Activated effector memory CD4-positive, alpha-beta T cell treated with anti-CD3 and anti-CD28 coated beads, Interleukin-2, amount 50 U/mL, for 16 hours (primary cell): ENCODE data around the gene ZNF580.
A peak's percentile ranks its signal among the peaks of the same experiment; 100 is the strongest.

Source experiments
- DNase-seq: peaks from one replicate; pipeline ENCODE4 v3.0.0-alpha.2; 2020

The ZNF580 gene

GRCh38 chr19:55679343-55680257 lies 38.8 kb downstream of the ZNF580 start:
- no peak for DNase-seq

- DNase-seq, result no peak
Observed at GRCh38 chr19:55680339-55681130, 39.7 kb downstream of the ZNF580 start.

GRCh38 chr19:55681131-55682092 lies 40.6 kb downstream of the ZNF580 start:
- no peak for DNase-seq

GRCh38 chr19:55683449-55684261 lies 42.9 kb downstream of the ZNF580 start:
- no peak for DNase-seq

- no peak for DNase-seq
Observed at GRCh38 chr19:55684946-55685681, 44.3 kb downstream of the ZNF580 start.

GRCh38 chr19:55685776-55686175 lies 45.0 kb downstream of the ZNF580 start:
- no peak for DNase-seq

- no peak for DNase-seq
Observed at GRCh38 chr19:55686311-55687050, 45.7 kb downstream of the ZNF580 start.

- no peak for DNase-seq
Observed at GRCh38 chr19:55687281-55688201, 46.7 kb downstream of the ZNF580 start.

- DNase-seq, result peak; percentile 51
Observed at GRCh38 chr19:55688422-55689218, 47.8 kb downstream of the ZNF580 start.

GRCh38 chr19:55689411-55690108 lies 48.8 kb downstream of the ZNF580 start:
- peak; percentile 59 for DNase-seq

GRCh38 chr19:55690109-55690768 lies 49.4 kb downstream of the ZNF580 start:
- DNase-seq, result no peak

GRCh38 chr19:55690769-55691545 lies 50.2 kb downstream of the ZNF580 start:
- DNase-seq, result no peak

- DNase-seq, result no peak
Observed at GRCh38 chr19:55691561-55692481, 51.0 kb downstream of the ZNF580 start.

GRCh38 chr19:55692681-55693081 lies 51.9 kb downstream of the ZNF580 start:
- DNase-seq, result peak; percentile 55
